HepG2 (cell line): ENCODE results near the gene SOX4. TPM values are rescaled to one million over a fixed set of nuclear protein-coding genes. Genes with fewer than 3 reads are reported as not detected.

Source experiments
- CREB3 ChIP-seq: sonication (generic); formaldehyde crosslinking; IDR thresholded peaks from 2 replicates; pipeline ENCODE4 v1.5.0; 2020; ENCODE audit warnings: missing genetic modification reagents
- E2F1 ChIP-seq: sonication (generic); formaldehyde crosslinking; IDR thresholded peaks from 2 replicates; pipeline ENCODE4 v1.5.0; 2020; ENCODE audit warnings: missing genetic modification reagents
- HOXA3 ChIP-seq: sonication (generic); formaldehyde crosslinking; IDR thresholded peaks from 2 replicates; pipeline ENCODE4 v1.5.0; 2020; ENCODE audit warnings: missing genetic modification reagents
- KIAA2018 ChIP-seq: sonication (generic); formaldehyde crosslinking; IDR thresholded peaks from 2 replicates; pipeline ENCODE4 v1.5.0; 2020; ENCODE audit warnings: mild to moderate bottlenecking, missing genetic modification reagents, borderline replicate concordance
- MAFK ChIP-seq, 2 experiments: IDR thresholded peaks in 1 of 2; conservative IDR thresholded peaks in 1 of 2; 2 replicates each; pipeline ENCODE4 v1.6.1; 2011; ENCODE audit warnings: improper control_type of control experiment in 2 of 2, low read length in 2 of 2
- REL ChIP-seq: sonication (generic); formaldehyde crosslinking; conservative IDR thresholded peaks from 2 replicates; pipeline ENCODE4 v1.8.0; 2022; ENCODE audit warnings: mild to moderate bottlenecking, missing genetic modification reagents, moderate library complexity
- ZNF318 ChIP-seq: sonication (generic); formaldehyde crosslinking; IDR thresholded peaks from 2 replicates; pipeline ENCODE4 v1.4.0; 2020; ENCODE audit warnings: mild to moderate bottlenecking, missing genetic modification reagents
- ZNF724P ChIP-seq: sonication (generic); formaldehyde crosslinking; IDR thresholded peaks from 2 replicates; pipeline ENCODE4 v1.8.0; 2022; ENCODE audit warnings: missing genetic modification reagents, borderline replicate concordance
- polyA plus RNA-seq, 8 experiments: library from polyadenylated mRNA; depleted of rRNA in 3 of 8; stranded (reverse) in 7 of 8; unstranded in 1 of 8; fragments of >200 nt; fragmentation: Illumina TruSeq in 4 of 8; extraction: Trizol in 4 of 8; gene quantifications; 2 replicates each; pipeline versions ENCODE4 v1.2.1 to v1.2.3, GENCODE V29; 2011 to 2016; ENCODE audit warnings: low read depth in 4 of 8, missing spikeins in 1 of 8, mixed read lengths in 1 of 8; ENCODE audit not compliant: insufficient read depth in 1 of 8
- total RNA-seq, 5 experiments: library from RNA; depleted of rRNA; stranded (reverse); fragments of >200 nt; fragmentation: Illumina TruSeq; extraction: Trizol; gene quantifications; 2 replicates each; pipeline ENCODE4 v1.2.3, GENCODE V29; 2016; ENCODE audit warnings: low read depth in 1 of 5

Gene SOX4
- total and polyA plus RNA-seq, 2 of the 13 experiments (the other 11 are each of a cell fraction or from before 2014, with no cell fraction given): 2.6 to 3.4 TPM

- TF ChIP-seq KIAA2018: no peak
- TF ChIP-seq ZNF724P (CRISPR knock-in tag): no peak
- no peak for TF ChIP-seq MAFK (conservative IDR thresholded peaks at IDR 0.05 in 1 of 2, IDR thresholded peaks at IDR 0.05 in 1 of 2; ENCODE audit: low read length in 2 of 2)
- 0 out of 2 replicates have a peak, but pooled peaks have one; percentile 19 for TF ChIP-seq HOXA3 (CRISPR knock-in tag)
- TF ChIP-seq E2F1 (CRISPR knock-in tag): no peak
- no peak for TF ChIP-seq REL
- TF ChIP-seq ZNF318 (CRISPR knock-in tag): no peak
- 0 out of 2 replicates have a peak, but pooled peaks have one; percentile 1 for TF ChIP-seq CREB3
Observed at GRCh38 chr6:21595285-21596144, 2.0 kb downstream of the SOX4 start (continued).
